ENCODE data around the gene ACSBG1. TPM values are rescaled to one million over a fixed set of nuclear protein-coding genes. Genes with fewer than 3 reads are reported as not detected.

Gene ACSBG1
- total and polyA plus RNA-seq, 2 of the 8 experiments (the other 6 are each of a cell fraction or from before 2014, with no cell fraction given): 5.4 to 7.1 TPM

GRCh38 chr15:78203346-78204225, 30.8 kb downstream of the ACSBG1 start (continued):
- TF ChIP-seq EP300 (IDR thresholded peaks at IDR 0.05; ENCODE audit: borderline replicate concordance in 1 of 2, low read depth in 2 of 2, low read length in 2 of 2) (no peak), TEAD4 (IDR thresholded peaks at IDR 0.05; ENCODE audit: low read depth, low read length) (no peak), SP1 (IDR thresholded peaks at IDR 0.05; ENCODE audit: low read depth, low read length) (no peak), MAX (IDR thresholded peaks at IDR 0.05) (no peak)

Data from H1 (cell line).